HG02623 (cell line): ENCODE data around the gene MRPL10.

Experiments
- ATAC-seq: cut with Tn5 transposase; IDR thresholded peaks from one replicate; pipeline ENCODE4 v1.9.1; 2021; ENCODE audit warnings: moderate library complexity; ENCODE audit not compliant: unreplicated experiment

MRPL10 gene

DNA sequence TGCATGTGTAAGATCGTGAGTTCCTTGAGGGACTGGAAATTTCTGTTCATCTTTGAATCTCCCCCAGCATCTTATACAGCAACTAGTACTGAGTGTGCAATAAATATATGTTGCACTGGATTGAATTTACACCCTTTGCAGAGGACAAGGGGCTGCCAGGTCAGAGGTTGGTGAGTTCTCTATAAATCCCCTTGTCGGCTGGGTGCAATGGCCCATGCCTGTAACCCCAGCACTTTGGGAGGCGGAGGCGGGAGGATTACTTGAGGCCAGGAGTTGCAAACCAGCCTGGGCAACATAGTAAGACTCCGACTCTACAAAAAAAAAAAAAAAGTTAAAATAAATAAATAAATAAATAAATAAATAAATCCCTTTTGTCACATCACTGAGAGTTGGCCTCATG, 29.0 kb upstream of the MRPL10 start:
- no peak for ATAC-seq

DNA sequence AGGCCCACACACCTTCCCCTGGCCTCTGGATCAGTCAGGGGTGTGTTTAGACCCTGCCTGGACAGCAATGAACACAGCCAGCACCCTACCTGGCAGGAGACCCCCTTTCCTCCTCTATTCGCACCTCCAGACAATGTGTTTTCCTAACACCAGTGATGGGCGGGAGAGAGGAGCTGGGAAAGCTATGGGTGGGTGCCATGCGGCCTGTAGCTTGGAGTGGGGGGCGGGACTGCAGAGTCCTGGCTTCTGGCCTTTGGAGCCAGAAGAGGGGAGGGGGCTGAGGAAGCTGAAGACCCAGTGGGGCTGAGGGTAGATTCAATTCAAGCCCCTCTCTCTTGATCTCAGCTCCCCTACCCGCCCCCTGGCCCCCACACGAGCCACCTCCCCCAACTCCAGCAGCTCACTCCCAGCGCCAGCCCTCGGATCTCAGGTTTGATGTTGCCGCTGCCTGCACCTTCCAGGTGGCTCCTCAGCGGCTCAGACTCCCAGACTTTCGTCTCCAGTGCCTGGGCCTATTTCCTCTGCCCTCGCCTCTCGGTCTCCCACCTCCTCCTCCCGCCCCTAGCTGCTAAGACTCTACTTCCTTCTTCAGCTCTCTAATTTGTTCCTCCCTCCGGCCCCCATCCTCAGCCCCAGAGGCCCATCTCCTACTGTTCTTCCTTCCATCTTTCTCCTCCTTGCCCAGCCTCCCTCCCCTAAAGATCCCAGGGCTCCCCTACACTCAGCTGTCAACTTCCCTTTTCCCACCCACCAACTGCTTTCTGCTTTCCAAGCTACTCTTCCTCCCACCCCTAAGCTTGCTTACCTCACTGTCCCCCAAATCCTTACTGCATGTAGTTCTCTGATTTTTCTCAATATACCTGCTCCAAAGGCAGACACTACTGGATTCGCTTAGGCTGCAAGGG, 26.5 kb upstream of the MRPL10 start:
- no peak for ATAC-seq

DNA sequence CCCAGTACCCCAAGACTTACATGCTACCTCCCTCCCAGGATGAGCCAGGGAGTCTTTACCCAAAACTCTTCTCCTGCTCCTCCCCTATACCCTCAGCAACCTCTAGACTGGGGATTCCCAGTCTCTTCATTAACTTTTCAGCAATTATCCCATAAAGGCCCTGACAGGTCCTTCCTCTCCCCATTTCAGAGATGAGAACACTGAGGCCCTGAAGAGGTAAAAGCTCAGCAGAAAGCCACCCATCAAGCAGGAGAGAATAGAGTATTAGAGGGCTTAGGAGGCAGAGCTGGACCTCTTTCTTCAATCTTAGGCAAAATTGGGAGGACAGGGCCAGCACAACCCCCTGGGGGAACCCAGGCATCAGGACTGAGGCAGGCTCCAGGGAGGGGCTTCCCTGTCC, 25.5 kb upstream of the MRPL10 start:
- no peak for ATAC-seq

DNA sequence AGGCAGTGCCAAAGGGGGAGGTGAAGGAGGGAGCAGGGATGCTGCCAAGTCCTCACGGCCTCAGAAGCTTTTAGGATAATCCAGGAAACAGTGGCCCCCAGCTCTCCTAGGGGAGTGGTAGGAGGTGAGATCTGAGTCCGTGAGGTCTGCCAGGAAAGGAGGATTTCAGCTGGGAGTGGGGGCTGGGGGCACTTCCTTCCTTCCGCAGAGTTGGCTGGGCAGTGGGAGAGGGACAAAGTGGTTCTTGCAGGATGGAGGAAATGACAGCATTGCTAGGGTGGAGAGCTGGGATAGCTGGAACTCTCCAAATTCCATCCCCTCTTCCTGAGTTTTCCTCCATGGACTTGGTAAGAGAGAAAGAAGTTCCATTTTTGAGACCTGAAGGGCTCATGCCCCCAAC, 24.4 kb upstream of the MRPL10 start:
- ATAC-seq: no peak

DNA sequence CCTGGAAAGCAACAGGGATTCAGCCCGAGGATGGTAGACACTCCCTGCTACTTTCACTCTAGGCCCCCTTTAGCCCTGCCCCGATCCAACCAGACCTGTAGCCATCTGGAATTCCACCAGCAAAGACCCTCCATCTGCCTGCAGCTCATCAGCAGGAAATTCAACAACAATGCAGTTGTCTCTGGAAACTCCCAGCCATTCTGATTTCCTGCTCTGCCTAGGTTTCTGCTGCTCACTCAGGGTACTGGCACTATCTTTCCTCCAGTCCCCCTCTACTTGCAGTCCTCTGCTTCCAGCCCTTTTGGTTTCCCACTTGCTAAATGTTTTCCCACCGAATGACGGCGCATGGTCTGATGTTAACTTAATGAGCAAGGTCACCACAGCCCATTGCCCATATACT, 22.3 kb upstream of the MRPL10 start:
- no peak for ATAC-seq

DNA sequence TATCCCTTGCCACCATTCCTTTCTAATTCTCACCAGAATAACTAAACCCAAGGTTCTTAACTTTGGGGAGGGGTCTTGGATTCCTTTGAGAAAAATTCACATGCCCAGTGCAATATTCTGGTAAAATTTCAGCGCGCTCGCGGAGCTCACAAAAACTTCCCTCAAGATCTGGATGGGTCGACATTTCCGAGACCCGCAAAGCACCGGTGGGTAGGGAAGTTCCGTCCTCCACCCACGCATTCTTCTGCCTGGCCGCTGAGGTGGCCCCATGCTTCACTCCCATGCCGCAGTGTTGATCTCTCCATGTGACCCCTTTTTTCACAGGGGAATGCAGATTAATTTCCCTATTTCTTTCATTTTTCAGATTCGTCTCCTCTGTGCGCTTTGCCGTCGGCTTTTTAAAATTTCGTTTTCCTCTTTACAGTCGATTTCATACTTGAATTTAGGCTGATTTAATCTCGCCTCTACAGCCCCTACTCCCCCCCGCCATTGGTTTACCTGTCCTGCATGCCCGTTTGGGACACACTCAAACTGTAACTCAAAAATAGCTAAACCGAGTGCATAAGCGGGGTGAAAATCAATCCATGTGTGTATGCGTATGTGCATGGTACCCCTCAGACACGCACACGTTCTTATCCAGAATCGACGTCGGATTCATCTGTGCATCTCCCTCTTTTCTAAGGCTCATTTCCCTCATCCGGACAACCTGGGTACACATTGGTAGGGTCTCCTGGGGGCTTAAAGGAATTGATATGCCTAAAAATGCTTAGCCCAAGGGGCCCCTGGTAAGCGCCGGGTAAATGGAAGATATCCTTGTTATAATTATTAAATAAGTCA, 21.0 kb upstream of the MRPL10 start:
- no peak for ATAC-seq

DNA sequence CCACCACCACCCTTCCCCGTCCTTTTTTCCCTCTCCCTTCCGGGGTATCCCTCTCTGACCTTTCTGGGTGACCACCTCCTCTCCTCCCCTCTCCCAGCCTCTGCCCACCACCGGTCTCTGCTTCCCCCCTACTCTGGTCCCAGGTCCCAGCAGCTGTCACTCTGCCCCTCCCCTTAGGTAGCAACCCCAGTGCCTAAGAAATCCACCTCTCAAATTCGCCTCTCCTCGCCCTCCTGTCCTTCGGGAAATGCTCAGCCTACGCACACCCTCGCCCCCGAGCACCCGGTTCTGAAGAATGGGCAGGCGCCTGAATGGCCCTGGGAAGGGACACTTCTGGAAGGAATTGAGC, 20.4 kb upstream of the MRPL10 start:
- no peak for ATAC-seq

DNA sequence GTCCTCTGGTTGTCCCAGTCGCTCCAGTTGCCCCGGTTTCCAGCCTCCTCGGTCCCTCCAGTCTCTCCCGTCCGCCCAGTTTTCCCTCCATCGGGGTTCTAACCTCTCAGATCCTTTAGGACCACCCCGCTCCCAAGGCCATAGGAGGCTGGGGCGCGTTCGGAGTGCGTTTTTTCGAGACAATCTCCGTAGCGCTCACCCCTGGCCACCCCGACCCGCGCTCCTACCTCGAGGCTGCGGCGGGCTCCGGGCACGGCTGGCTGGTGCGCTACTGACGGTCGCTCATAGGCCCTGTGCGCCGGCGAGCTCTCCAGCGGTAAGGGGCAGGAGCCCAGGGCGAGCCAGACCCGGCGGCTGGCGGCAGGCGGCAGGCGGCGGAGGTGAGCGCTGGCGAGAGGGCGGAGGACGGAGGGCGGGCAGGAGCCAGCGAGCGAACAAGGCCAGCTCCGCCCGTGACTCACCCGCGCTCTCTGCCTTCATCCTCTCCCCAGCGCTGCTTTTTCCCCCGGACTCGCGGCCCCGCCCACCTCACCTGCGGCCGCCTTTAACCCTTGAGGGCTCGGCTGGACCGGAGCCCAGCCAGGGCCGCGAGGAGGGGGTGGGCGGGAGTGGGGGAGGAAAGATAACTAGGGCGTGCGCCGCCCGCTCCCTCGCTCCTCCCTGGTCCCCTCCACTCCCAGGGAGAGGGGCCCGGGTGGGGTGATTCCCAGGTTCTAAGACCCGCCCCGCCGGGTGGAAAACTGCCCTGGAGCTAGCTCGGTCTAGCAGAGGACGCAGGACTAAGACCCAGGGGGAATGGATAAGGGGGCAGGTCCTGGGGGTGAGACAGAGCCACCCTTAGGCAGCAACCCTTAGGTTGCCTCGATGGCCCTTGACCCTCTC, 19.6 kb upstream of the MRPL10 start, which contains the start of gene SP6:
Gene SP6, minus strand, starts transcription at position 472 of the 882 bp plus-strand sequence. CDS start 2,734 bp downstream, outside the sequence.
- ATAC-seq: no peak

DNA sequence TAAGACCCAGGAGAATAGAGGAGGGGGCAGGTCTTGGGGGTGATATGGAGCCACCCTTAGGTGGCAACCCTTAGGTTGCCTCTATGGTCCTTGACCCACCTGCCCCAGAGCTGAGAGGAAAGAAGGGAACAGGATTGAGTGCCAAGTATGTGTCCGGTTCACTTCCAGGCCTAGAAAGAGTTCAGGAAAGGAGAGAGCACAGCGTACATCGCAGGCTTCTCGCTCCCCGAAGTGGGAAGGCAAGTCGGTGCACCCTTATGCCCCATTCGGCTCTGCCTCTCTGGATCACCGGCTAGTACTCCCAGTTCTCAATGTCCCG, 19.0 kb upstream of the MRPL10 start:
- ATAC-seq: no peak

DNA sequence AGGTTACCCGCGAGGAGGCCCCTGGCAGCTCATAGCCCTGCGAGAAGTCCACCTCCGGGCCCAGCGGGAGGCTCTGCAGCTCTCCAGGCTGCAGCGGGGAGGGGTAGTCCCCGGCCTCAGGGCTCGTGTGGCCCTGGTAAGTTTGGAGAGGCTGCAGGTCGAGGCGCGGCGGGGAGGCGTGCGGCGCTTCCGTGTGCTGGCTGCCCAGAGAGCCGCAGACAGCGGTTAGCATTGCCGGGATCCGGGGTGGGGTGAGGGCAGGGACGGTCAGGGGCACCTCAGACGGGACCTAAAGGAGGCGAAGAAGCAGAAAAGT, 16.8 kb upstream of the MRPL10 start:
- no peak for ATAC-seq

DNA sequence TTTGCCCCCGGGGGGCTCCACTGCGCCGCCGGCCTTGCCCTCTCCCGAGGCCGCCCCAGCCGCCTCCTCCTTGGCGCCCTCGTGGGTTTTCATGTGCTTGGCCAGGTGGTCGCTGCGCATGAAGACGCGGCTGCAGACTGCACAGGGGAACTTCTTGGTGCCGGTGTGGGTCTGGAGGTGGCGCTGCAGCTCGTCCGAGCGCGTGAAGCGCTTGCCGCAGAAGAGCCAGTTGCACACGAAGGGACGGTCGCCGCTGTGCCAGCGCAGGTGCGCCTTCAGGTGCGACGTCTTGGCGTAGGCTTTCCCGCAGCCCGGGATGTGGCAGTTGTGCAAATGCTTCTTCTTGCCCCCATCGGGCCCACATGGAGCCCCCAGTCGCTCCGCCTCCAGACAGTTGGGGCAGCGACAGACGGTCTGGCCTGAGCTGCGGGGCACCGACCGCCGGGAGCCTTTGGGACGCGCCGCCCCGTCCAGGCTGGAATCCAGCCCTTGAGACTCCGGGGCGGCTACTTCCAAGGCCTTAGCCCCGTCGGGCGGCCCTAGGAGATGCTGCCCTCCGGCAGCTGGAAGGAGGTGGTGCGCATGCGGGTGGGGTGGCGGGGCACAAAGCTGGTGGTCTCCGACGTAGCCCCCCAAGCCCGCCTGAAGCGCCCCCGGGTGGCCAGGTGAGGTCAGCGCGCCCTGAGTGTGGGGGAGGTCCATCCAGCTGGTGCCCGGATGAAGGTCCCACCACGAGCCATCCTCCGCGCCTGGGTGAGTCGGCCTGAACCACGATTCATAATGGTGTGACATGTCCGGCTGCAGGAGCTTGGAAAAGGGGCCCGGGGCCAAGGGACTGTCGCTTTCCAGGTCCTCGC, 16.2 kb upstream of the MRPL10 start:
- ATAC-seq: no peak

DNA sequence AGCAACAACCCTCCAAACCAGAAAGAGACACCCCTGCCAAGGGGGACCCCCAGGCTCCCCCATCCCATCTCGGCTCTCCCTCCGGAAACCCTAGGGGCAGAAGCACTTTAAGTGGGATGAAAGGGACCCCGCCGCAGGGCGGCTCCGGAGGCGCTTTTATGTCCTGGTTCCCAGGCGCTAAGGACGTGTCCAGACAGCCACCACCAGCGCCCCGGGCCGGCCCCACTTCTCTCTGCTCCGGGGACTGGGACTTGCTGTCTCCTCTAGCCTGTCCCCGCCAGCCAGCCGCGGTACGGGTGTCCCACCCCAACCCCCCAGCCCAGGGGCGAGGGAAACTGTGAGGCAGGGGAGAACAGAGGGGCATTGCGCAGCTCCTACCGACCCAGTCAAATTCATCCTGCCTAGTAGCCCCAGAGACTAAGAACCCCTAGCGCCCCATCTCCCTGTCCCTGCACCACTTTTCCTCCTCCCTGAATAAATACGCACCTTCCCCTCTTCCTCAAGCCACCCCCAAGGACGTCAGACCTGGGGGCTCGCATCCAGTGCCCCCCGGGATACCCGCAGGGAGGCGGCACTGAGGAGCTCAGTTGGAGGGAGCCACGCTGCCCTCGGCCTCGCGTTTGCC, 15.5 kb upstream of the MRPL10 start:
- no peak for ATAC-seq

DNA sequence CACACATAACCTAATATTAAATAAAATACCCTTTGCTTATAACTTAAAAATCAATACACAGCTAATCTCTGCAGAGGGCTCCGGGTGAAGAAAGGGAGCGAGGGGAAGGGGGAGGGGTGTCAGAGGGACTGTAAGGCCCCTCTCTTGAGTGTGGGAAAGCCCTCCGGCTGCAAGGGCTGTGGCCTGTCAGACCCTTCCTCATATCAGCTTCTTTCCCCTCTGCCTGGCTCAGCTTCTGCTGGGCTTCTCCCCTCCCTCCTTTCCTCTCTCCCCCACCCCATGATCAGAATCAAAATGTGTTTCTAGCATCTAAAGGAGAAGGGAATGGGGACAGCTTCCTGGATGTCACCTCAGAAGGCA, 14.4 kb upstream of the MRPL10 start:
- ATAC-seq: no peak

DNA sequence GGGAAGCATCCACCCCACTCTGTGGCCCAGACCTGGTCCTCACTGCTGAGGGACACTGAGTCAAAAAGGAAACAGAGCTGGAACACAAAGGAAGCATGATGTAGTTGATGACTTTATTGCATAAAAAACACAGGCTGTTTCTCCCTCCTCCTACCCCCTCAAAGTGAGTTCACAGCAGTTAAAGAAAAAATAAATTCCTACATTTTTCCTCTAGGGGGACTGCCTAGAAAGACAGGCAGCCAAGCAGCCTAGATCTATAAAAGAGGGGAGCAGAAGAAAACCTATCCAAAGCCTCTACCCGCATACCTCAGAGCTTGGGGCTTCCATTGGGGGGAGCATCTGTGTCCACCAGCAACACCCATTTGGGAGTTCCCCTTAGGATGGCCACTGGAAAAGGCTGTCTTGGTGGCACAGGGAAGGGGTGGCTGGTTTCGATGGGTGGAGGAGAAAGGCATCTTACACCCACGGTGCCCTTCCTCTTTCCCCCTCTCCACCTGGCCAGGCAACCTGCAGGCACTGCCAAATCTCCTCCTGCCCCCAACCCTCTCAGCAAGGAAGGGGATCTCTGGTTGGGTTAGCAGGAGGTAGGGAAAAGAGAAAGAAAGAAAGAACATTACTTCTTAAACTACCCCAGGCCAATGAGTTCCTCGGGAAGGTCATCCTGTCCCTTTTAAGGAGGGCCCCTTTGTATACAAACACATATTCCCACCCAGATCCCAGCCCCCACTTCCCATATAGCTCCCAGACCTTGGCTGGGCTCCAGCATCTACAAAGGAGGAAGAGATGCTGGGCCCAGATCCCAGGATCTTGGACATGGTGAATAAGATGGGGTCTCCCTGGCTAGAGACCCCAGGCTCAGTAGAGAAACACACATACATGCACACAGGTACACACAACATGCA, 13.7 kb upstream of the MRPL10 start:
- no peak for ATAC-seq

DNA sequence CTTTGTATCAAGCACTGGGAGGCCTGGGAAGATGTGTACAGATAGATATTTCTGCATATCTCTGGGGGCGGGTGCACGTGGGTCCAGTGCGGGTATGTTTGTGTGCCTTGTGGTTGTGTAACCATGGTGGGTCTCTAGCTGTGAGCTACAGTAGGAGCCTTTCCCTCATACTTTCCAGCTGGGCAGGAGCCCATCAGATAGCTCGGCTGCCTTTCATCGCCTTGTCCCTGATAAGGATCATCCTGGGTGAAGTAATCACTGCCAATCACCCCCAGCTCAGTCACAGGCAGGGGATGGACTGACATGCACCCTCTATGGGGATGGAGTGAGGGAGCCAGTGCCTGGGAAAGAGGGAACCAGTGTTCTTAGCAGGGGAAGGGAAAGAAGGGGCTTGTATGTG, 12.9 kb upstream of the MRPL10 start:
- ATAC-seq: no peak

DNA sequence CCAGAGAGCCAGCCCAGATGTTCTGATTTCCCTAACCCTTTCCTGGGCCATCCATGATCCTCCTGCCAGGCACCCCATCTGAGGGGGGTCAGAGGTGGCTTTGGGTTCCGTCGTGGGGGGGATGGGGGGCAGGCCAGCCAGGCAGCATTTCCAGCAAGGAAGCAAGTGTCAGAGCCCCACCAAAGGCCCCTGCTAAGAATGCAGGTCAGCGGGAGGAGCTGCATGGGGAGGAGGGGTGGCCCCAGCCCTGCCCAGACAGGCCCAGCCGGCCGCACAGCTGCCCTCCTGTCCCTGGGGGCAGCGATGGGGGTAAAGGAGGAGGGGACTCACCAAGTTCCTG, 12.0 kb upstream of the MRPL10 start:
- ATAC-seq: no peak

DNA sequence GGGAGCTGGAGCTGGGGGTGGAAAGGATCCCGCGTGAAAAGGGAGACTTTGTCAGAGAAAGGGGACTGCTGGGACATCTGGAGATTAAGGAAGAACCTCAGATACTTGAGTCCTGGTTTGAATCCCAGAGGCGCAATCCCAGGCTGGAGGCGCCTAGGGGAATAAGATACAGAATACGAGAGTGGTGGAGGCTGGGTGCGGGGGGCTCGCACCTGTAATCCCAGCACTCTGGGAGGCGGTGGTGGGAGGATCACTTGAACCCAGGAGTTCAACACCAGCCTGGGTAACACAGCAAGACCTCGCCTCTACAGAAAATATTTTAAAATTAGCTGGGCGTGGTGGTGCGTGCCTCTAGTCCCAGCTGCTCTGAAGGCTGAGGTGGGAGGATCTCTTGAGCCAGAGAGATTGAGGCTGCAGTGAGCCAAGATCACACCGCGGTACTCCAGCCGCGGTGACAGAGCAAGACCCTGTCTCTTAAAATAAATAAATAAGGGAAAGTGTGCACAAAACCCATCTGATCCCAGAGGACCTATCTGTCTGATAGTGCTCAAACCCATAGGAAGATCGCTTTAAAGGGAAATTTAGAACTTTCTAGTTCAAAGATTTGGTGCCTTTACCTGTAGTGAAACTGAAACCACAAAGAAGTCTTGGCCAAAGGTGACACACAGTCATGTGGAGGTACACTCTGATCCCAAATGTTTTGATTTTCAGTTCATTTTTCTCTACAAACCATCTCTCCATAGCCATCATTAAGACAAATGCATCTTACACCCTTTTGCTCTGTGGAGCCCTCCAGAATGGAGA, 10.3 kb upstream of the MRPL10 start:
- no peak for ATAC-seq

DNA sequence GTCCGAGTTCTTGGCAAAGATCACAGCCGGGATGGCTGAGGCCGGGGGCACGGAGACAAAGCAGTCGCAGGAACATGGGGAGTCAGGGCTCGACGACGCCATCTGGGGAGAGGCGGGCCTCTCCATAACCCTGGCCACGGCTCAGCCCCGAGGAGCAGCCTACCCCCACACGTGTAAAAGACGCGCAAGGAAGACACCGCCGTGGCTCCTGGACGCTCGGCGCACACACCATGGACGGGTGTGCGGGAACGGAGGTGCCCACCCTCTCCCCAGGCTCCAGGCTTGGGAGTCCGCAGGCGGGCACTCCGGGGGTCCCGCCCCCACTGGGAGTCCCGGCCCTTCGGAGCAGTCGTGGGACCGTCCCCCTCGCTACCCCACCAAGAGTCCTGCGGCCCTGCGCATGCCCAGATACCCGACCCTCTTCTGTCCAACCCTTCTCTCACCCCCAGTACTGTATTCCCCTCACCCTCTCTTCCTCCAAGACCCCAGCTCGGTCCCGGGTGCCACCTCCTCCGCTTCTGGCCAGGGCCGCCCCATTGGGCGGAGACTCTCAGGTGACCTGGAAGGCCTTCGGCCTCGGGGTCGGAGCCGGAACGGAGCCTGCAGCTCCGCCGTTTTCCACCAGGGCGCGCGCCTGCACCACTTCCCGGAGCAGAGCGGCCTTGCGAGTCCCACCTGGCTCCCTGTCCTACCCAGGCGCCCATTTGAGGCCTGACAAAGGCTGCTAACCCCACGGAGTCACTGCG, 9.6 kb upstream of the MRPL10 start, which contains the start of gene SCRN2:
Gene SCRN2, minus strand, starts transcription at position 532 of the 746 bp plus-strand sequence. Its CDS starts 430 bp downstream, at position 102.
- ATAC-seq: peak; percentile 76
